Osteocyte (in vitro differentiated cells): ENCODE results near the gene LYAR. TPM values are rescaled to one million over a fixed set of nuclear protein-coding genes. Genes with fewer than 3 reads are reported as not detected.

Experiments
- DNase-seq: peaks from one replicate; pipeline ENCODE4 v3.0.0; 2021; ENCODE audit warnings: mixed read lengths; ENCODE audit not compliant: unreplicated experiment; ENCODE audit errors: extremely low spot score
- H3K27ac Mint-ChIP-seq: one replicate; pipeline ENCODE4 v1.8.0; 2021; ENCODE audit warnings: mild to moderate bottlenecking, mixed read lengths; ENCODE audit not compliant: unreplicated experiment
- H3K27me3 Mint-ChIP-seq: one replicate; pipeline ENCODE4 v1.8.0; 2021; ENCODE audit warnings: mixed read lengths; ENCODE audit not compliant: unreplicated experiment
- H3K36me3 Mint-ChIP-seq: one replicate; pipeline ENCODE4 v1.8.0; 2021; ENCODE audit warnings: mixed read lengths; ENCODE audit not compliant: unreplicated experiment
- H3K4me1 Mint-ChIP-seq: one replicate; pipeline ENCODE4 v1.8.0; 2021; ENCODE audit warnings: mixed read lengths; ENCODE audit not compliant: unreplicated experiment
- H3K4me3 Mint-ChIP-seq: one replicate; pipeline ENCODE4 v1.8.0; 2021; ENCODE audit warnings: mild to moderate bottlenecking, moderate library complexity, mixed read lengths; ENCODE audit not compliant: unreplicated experiment
- H3K9me3 Mint-ChIP-seq: one replicate; pipeline ENCODE4 v1.8.0; 2021; ENCODE audit warnings: mixed read lengths; ENCODE audit not compliant: unreplicated experiment
- total RNA-seq: library from RNA; stranded (reverse); gene quantifications from 2 replicates; pipeline ENCODE4 v1.2.1, GENCODE V29; 2021
- TF ChIP-seq, protein P1 (sequence below): fragments of 200-600 bp; sonication (generic); IDR thresholded peaks from 2 replicates; pipeline ENCODE4 v1.5.0; 2021; ENCODE audit warnings: antibody characterized with exemption, mild to moderate bottlenecking, moderate library complexity

The LYAR gene
- total RNA-seq, 1 donor from 2014 or later = 8.2 TPM

GRCh38 chr4:4289055-4289454, 899 bp downstream of the LYAR start:
- no peaks in the 10 kb centered on the region for H3K9me3 Mint-ChIP-seq
- peaks cover 33% of the 10 kb centered on the region for H3K4me1 Mint-ChIP-seq
- H3K36me3 Mint-ChIP-seq = peaks cover 3% of the 10 kb centered on the region
- H3K4me3 Mint-ChIP-seq = peak overlapping the region; percentile 96
- TF ChIP-seq, protein P1, sequence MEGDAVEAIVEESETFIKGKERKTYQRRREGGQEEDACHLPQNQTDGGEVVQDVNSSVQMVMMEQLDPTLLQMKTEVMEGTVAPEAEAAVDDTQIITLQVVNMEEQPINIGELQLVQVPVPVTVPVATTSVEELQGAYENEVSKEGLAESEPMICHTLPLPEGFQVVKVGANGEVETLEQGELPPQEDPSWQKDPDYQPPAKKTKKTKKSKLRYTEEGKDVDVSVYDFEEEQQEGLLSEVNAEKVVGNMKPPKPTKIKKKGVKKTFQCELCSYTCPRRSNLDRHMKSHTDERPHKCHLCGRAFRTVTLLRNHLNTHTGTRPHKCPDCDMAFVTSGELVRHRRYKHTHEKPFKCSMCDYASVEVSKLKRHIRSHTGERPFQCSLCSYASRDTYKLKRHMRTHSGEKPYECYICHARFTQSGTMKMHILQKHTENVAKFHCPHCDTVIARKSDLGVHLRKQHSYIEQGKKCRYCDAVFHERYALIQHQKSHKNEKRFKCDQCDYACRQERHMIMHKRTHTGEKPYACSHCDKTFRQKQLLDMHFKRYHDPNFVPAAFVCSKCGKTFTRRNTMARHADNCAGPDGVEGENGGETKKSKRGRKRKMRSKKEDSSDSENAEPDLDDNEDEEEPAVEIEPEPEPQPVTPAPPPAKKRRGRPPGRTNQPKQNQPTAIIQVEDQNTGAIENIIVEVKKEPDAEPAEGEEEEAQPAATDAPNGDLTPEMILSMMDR = no peak
- H3K27me3 Mint-ChIP-seq = no peaks in the 10 kb centered on the region
- H3K27ac Mint-ChIP-seq = no peak overlapping the region
- DNase-seq = peak; percentile 27

DNA sequence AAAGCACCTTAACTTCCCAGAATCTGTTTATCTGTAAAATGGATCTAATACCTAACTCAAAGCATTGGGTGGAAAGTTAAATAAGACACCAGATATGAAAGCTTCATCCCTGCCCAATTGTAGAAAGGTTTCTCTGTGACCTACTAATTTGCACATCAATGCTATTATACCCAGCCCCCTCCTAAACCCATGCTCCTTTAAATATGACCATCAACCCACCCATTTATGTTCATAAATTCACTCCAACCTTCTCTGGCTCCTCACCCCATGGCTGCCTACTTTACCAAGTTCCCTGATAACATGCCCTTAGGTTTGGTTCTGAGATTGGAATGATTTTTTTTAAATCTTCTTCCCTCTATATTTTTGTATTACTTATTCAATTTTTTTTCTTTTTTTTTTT, 1.9 kb downstream of the LYAR start:
- Mint-ChIP-seq H3K4me3 (no peak overlapping the region), H3K36me3 (peaks cover 3% of the 10 kb centered on the region), H3K27me3 (no peaks in the 10 kb centered on the region), H3K27ac (no peak overlapping the region), H3K9me3 (no peaks in the 10 kb centered on the region), H3K4me1 (peaks cover 33% of the 10 kb centered on the region)
- TF ChIP-seq, protein P1 = no peak
- DNase-seq = no peak

- Mint-ChIP-seq H3K9me3 (no peaks in the 10 kb centered on the region), H3K36me3 (peaks cover 21% of the 10 kb centered on the region), H3K27me3 (no peaks in the 10 kb centered on the region), H3K4me1 (peaks cover 19% of the 10 kb centered on the region), H3K27ac (no peak overlapping the region), H3K4me3 (no peak overlapping the region)
- TF ChIP-seq, protein P1 = no peak
- DNase-seq = peak; percentile 54
These were observed 4.9 kb downstream of the LYAR start for GRCh38 chr4:4284827-4285618.

DNA sequence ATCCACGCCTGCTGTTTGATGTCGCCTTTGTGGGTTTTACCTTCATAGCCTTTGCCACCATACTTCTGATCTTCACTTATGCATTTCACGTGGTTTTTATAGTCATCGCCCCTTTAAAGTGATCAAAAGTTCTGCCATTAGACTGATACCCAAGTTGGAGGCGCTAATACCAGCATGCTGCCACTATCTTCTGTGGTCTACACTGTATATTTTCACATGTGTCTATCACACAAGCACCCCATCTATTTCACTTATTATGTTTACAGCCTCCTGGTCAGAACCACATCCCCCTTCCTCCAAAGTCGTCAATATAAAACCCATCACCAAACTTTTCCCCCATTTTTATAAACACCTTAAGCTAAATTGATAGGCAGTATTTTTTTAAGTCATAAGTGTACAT, 8.2 kb downstream of the LYAR start:
- peaks cover 5% of the 10 kb centered on the region for H3K4me1 Mint-ChIP-seq
- no peaks in the 10 kb centered on the region for H3K9me3 Mint-ChIP-seq
- no peak for DNase-seq
- no peak overlapping the region for H3K27ac Mint-ChIP-seq
- no peak overlapping the region for H3K4me3 Mint-ChIP-seq
- TF ChIP-seq, protein P1 = no peak
- no peaks in the 10 kb centered on the region for H3K27me3 Mint-ChIP-seq
- H3K36me3 Mint-ChIP-seq = peaks cover 30% of the 10 kb centered on the region

- Mint-ChIP-seq H3K4me1 (no peaks in the 10 kb centered on the region), H3K36me3 (peaks cover 39% of the 10 kb centered on the region), H3K4me3 (no peak overlapping the region), H3K27me3 (no peaks in the 10 kb centered on the region), H3K27ac (no peak overlapping the region), H3K9me3 (no peaks in the 10 kb centered on the region)
- no peak for DNase-seq
- TF ChIP-seq, protein P1 = no peak
These were observed 12.4 kb downstream of the LYAR start for GRCh38 chr4:4277531-4277930.
